Choroid plexus epithelial cell (primary cell): ENCODE results near the gene RAP1GAP.

Source experiments
- DNase-seq: peaks from one replicate; pipeline ENCODE4 v3.0.0-alpha.2; 2010; ENCODE audit warnings: low read depth
- H3K4me3 ChIP-seq: 2 replicates; pipeline ENCODE4 v1.5.1; 2011; ENCODE audit warnings: low read depth, mild to moderate bottlenecking, control low read depth, low read length, moderate library complexity
- TF ChIP-seq, protein P1 (sequence below): conservative IDR thresholded peaks from 2 replicates; pipeline ENCODE4 v1.5.1; 2011; ENCODE audit warnings: low read depth, mild to moderate bottlenecking, control low read depth, inconsistent platforms, low read length, moderate library complexity

Gene RAP1GAP

DNA sequence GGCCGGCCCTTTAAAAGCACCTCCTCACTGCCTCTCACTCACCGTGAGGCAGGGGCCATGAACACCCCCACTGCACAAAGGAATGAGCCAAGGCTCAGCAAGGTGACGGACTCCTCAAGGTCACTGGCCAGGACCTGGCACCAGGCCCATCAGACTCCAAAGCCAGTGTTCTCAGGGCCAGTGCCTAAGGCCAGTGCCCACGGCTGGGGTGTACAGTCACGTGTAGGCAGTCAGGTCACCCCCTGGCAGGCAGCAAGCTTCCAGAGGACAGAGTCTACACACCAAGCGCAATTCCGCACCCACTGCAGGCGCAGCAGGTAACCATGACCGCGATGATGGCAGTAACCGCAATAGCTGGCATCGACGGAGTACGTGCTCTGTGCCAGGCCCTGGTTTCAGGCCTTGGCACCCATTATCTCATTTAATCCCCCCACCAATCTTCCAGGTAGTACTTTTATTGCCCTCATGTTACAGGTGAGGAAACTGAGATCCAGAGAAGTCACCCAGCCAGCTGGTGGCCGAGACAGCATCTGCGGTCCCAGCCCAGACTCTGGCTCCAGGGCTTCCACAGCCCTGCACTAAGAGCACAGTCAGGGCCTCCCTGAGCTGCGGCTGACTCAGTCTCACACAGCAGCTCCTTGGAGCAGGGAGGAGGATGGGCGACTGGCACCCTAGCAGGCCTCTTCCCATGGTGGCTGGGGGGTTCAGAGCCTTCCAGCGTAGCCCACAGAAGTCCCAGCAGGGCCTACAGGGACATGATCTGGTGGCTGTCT lies 27.0 kb downstream of the RAP1GAP start:
- H3K4me3 ChIP-seq: no peak overlapping the region
- TF ChIP-seq, protein P1, sequence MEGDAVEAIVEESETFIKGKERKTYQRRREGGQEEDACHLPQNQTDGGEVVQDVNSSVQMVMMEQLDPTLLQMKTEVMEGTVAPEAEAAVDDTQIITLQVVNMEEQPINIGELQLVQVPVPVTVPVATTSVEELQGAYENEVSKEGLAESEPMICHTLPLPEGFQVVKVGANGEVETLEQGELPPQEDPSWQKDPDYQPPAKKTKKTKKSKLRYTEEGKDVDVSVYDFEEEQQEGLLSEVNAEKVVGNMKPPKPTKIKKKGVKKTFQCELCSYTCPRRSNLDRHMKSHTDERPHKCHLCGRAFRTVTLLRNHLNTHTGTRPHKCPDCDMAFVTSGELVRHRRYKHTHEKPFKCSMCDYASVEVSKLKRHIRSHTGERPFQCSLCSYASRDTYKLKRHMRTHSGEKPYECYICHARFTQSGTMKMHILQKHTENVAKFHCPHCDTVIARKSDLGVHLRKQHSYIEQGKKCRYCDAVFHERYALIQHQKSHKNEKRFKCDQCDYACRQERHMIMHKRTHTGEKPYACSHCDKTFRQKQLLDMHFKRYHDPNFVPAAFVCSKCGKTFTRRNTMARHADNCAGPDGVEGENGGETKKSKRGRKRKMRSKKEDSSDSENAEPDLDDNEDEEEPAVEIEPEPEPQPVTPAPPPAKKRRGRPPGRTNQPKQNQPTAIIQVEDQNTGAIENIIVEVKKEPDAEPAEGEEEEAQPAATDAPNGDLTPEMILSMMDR: no peak
- DNase-seq: no peak

DNA sequence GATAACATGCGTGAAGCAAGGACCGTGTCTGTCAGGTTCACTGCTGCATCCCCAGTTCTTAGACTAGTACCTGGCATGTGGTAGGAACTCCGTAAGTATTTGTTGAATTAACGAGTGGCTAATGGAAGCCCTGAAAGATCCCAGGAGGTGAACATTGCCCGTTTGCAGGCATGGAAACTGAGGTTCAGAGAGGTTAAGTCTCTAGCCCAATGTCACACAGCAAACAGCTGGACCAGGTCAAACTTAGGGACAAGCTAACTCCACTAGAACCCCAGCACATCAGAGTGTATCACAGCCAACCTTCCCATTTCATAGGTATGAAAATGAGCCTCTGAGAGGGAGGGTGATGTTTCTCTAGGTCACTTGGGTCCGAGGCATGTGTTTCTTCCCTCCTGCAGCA lies 27.6 kb downstream of the RAP1GAP start:
- TF ChIP-seq, protein P1: no peak
- DNase-seq: no peak
- no peak overlapping the region for H3K4me3 ChIP-seq

DNA sequence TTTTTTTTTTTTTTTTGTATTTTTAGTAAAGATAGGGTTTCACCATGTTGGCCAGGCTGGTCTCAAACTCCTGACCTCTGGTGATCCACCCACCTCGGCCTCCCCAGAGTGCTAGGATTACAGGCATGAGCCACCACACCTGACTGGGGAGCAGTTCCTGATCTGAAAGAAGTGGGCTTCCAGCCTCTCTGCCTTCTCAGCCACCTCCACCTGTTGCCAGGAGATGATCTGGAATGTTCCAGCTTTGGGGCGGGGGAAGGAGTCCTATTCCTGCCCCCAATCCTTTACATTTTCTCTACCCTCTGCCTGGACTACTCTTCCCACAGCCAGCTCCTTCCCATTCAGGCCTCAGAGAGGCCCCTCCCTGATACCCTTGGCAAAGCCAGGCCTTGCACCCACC lies 28.1 kb downstream of the RAP1GAP start:
- H3K4me3 ChIP-seq: no peak overlapping the region
- TF ChIP-seq, protein P1: no peak
- no peak for DNase-seq

GRCh38 chr1:21640653-21641052 lies 28.5 kb downstream of the RAP1GAP start:
- TF ChIP-seq, protein P1: no peak

GRCh38 chr1:21639594-21640041 lies 29.5 kb downstream of the RAP1GAP start:
- TF ChIP-seq, protein P1: no peak
- H3K4me3 ChIP-seq: no peak overlapping the region
- DNase-seq: no peak

More at GRCh38 chr1:21640653-21641052, 28.5 kb downstream of the RAP1GAP start:
- no peak overlapping the region for H3K4me3 ChIP-seq
- DNase-seq: no peak

- TF ChIP-seq, protein P1: no peak
- no peak overlapping the region for H3K4me3 ChIP-seq
- DNase-seq: peak; percentile 48
Measured at GRCh38 chr1:21638531-21639341, 30.4 kb downstream of the RAP1GAP start.
